EH (cell line): ENCODE measurements around the gene KCNJ16.

Source experiments
- DNase-seq: peaks from one replicate; pipeline ENCODE4 v3.0.0-alpha.2; 2015; ENCODE audit warnings: low read depth

Gene KCNJ16

GRCh38 chr17:70128727-70129238 is 53.8 kb downstream of the KCNJ16 start:
- DNase-seq = no peak

GRCh38 chr17:70130289-70130688 is 55.3 kb downstream of the KCNJ16 start:
- no peak for DNase-seq

GRCh38 chr17:70132505-70132904 is 57.5 kb downstream of the KCNJ16 start:
- DNase-seq = no peak

GRCh38 chr17:70134042-70134441 is 59.0 kb downstream of the KCNJ16 start:
- no peak for DNase-seq

- DNase-seq = no peak
These were observed 59.8 kb downstream of the KCNJ16 start for GRCh38 chr17:70134777-70135176.

GRCh38 chr17:70136131-70136530 is 61.1 kb downstream of the KCNJ16 start:
- no peak for DNase-seq

GRCh38 chr17:70137451-70138230 is 62.6 kb downstream of the KCNJ16 start:
- DNase-seq = peak; percentile 66

- peak; percentile 41 for DNase-seq
These were observed 63.4 kb downstream of the KCNJ16 start for GRCh38 chr17:70138291-70138865.

GRCh38 chr17:70139449-70139993 is 64.5 kb downstream of the KCNJ16 start:
- no peak for DNase-seq

GRCh38 chr17:70144260-70144846 is 69.3 kb downstream of the KCNJ16 start:
- peak; percentile 55 for DNase-seq

- DNase-seq = no peak
These were observed 78.2 kb downstream of the KCNJ16 start for GRCh38 chr17:70153210-70153609.

GRCh38 chr17:70157151-70157550 is 82.1 kb downstream of the KCNJ16 start:
- DNase-seq = no peak

GRCh38 chr17:70158180-70158579 is 83.2 kb downstream of the KCNJ16 start:
- DNase-seq = no peak

- no peak for DNase-seq
These were observed 83.6 kb downstream of the KCNJ16 start for GRCh38 chr17:70158591-70158990.

- DNase-seq = no peak
These were observed 85.0 kb downstream of the KCNJ16 start for GRCh38 chr17:70159980-70160379.

- no peak for DNase-seq
These were observed 86.5 kb downstream of the KCNJ16 start for GRCh38 chr17:70161519-70161918.

GRCh38 chr17:70165383-70165782 is 90.4 kb downstream of the KCNJ16 start:
- no peak for DNase-seq

GRCh38 chr17:70166615-70167014 is 91.6 kb downstream of the KCNJ16 start:
- no peak for DNase-seq

GRCh38 chr17:70168044-70168976 is 93.3 kb downstream of the KCNJ16 start:
- DNase-seq = peak; percentile 44

- peak; percentile 71 for DNase-seq
These were observed 94.1 kb downstream of the KCNJ16 start, which contains the start of gene KCNJ2 for GRCh38 chr17:70168977-70169708. Gene KCNJ2 (plus strand): TSS chr17:70169532. CDS start chr17:70175040, 5,508 bp downstream.
